DOHH2 (cell line): ENCODE measurements around the gene SLC39A11.

ENCODE experiments used
- CTCF ChIP-seq: fragments of 200-600 bp; sonication (generic); IDR thresholded peaks from one replicate; pipeline ENCODE4 v1.5.1; 2014; ENCODE audit warnings: antibody characterized with exemption, mild to moderate bottlenecking, low read depth, low read length; ENCODE audit not compliant: poor library complexity, severe bottlenecking
- EZH2phosphoT487 ChIP-seq: fragments of 200-600 bp; sonication (generic); IDR thresholded peaks from 2 replicates; pipeline ENCODE4 v1.6.1; 2017; ENCODE audit warnings: borderline replicate concordance, mild to moderate bottlenecking, antibody characterized with exemption, low read length, moderate library complexity, mixed read lengths

- no peak for TF ChIP-seq EZH2phosphoT487
- TF ChIP-seq CTCF: no peak
These were observed 415.4 kb downstream of the SLC39A11 start for GRCh38 chr17:72677108-72677507.
